ENCODE results near the gene UBASH3B. TPM values are rescaled to one million over a fixed set of nuclear protein-coding genes. Genes with fewer than 3 reads are reported as not detected.

The UBASH3B gene
- total and polyA plus RNA-seq, 2 of the 13 experiments (the other 11 are each of a cell fraction or from before 2014, with no cell fraction given): 4.4 to 7.6 TPM

- TF ChIP-seq SKIL (CRISPR knock-in tag; IDR thresholded peaks at IDR 0.05; ENCODE audit: borderline replicate concordance) (no peak), NPAS2 (CRISPR knock-in tag; IDR thresholded peaks at IDR 0.05; ENCODE audit: borderline replicate concordance) (no peak), ZNF646 (CRISPR knock-in tag; IDR thresholded peaks at IDR 0.05) (no peak), EEA1 (CRISPR knock-in tag; IDR thresholded peaks at IDR 0.05; ENCODE audit: borderline replicate concordance) (no peak), MTA1 (CRISPR knock-in tag; IDR thresholded peaks at IDR 0.05; ENCODE audit: borderline replicate concordance) (no peak), ATAD3A (CRISPR knock-in tag; IDR thresholded peaks at IDR 0.05) (no peak), RAD21 (CRISPR knock-in tag; IDR thresholded peaks at IDR 0.05) (no peak), ZNF788 (CRISPR knock-in tag; IDR thresholded peaks at IDR 0.05; ENCODE audit: borderline replicate concordance) (no peak)
Observed at GRCh38 chr11:122751292-122752070, 96.0 kb downstream of the UBASH3B start (continued).

Data from HepG2 (cell line).